Mesodermal cell (in vitro differentiated cells): ENCODE results near the gene SCUBE1.

Source experiments
- H3K27ac ChIP-seq: 2 replicates; pipeline ENCODE4 v1.7.0; 2013; ENCODE audit warnings: mild to moderate bottlenecking, low read depth, low read length, moderate library complexity; ENCODE audit not compliant: severe bottlenecking
- H3K36me3 ChIP-seq: 2 replicates; pipeline ENCODE4 v1.7.1; 2013; ENCODE audit warnings: mild to moderate bottlenecking, low read length, moderate library complexity; ENCODE audit not compliant: control insufficient read depth, insufficient read depth
- H3K4me1 ChIP-seq: one replicate; pipeline ENCODE4 v1.7.1; 2013; ENCODE audit warnings: mild to moderate bottlenecking, low read length; ENCODE audit not compliant: insufficient read depth, control insufficient read depth, poor library complexity, severe bottlenecking
- H3K4me3 ChIP-seq: 2 replicates; pipeline ENCODE4 v1.7.0; 2013; ENCODE audit warnings: low read length, control low read depth, mild to moderate bottlenecking; ENCODE audit not compliant: insufficient read depth, poor library complexity, severe bottlenecking; ENCODE audit errors: extremely low read depth
- H3K9me3 ChIP-seq: 2 replicates; pipeline ENCODE4 v1.7.1; 2013; ENCODE audit warnings: mild to moderate bottlenecking, low read length, moderate library complexity; ENCODE audit not compliant: control insufficient read depth
- WGBS, 2 experiments: methylation state at CpG; one replicate each; pipeline ENCODE4 v1.1.5; 2013; ENCODE audit warnings: missing lambda C conversion rate in 2 of 2; ENCODE audit not compliant: insufficient coverage in 2 of 2; 5-methylcytosine and 5-hydroxymethylcytosine counted together

The SCUBE1 gene

DNA sequence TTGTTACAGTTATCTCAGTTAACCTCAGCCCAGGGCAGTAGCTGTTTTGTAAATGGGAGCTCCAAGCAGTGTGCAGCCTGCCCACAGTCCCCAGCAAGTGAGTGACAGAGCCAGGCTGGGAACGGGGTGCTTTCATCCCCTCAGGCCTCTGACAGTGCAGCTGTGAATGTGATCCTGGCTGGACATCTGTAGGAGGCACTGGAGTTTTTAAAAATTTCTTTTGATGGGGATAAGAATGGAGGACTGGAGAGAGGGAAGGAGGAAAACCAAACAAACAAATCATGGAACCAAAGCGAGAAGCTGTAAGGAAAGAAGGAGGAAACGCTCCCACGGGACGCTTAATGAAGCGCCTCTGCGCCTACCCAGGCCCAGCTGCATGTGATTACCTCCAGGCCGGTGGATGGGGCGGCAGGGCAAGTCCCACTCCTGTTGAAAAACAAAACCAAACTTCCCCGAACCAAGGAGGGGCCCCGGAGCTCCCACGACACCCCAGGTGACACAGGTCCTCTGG lies 40.6 kb downstream of the SCUBE1 start:
- H3K27ac ChIP-seq, result no peak overlapping the region
- 86 to 95% methylated on average over 6 to 12 of the region's 12 CpGs for WGBS, 2 experiments
- no peaks in the 10 kb centered on the region for H3K9me3 ChIP-seq
- peaks cover 2% of the 10 kb centered on the region for H3K4me1 ChIP-seq
- no peak overlapping the region for H3K4me3 ChIP-seq
- no peaks in the 10 kb centered on the region for H3K36me3 ChIP-seq

DNA sequence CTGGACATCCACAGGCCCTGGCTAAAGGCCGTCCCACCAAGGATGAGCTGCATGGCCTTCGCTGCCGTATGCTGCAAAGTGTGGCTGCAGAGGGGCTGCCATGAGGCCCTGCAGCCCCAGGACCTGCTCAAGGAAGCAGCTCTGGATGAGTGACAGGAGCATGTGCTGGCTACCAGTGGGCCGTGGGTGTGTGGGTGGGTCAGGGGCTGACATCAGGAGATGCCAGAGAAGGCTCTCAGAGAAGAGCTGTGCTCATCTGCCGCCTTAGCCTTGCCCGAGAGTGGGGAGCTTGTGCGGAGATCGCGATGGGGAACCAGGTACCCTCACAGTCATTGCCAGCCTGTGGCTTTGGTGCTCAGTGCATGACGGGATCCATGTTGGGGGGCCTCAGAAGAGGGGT lies 41.3 kb downstream of the SCUBE1 start:
- Histone ChIP-seq H3K4me3 (no peak overlapping the region), H3K36me3 (no peaks in the 10 kb centered on the region), H3K4me1 (peaks cover 2% of the 10 kb centered on the region), H3K27ac (no peak overlapping the region), H3K9me3 (no peaks in the 10 kb centered on the region)
- 90 to 93% methylated on average over 9 to 10 of the region's 10 CpGs for WGBS, 2 experiments

DNA sequence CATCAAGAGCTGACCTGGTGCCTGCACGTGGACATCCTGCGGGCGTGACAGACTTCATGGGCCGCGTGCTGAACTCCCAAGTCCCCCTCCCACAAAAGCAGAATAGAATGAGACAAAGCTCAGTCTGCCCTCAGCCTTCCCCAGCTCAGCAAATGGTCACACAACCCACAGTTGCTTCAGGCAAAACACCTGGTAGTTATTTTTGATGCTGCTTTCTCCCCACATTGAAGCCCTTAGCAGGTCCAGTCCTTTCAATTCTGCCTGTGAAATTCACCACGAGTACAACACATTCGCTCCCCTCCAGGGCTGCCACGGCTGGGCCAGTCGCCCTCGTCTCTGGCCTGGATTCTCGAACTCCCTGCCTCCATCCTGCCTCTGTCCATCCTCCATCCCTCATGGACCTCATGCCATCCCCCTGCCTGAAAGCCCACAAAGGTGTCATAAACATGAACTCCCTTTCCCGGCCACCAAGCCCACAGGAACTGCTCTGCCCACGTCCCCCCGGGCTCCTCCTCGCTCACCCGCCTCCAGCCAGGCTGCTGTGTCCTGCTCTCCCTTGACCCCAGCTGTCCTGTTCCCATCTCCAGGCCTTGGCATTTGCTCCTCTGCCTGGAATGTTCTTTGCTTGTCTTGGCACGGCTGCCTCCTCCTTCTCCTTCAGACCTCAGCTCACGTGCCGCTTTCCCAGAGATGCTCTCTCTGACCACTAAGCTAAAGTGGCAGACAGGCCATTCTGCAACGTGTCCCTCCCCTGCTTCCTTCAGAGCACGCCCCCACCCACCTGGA lies 42.1 kb downstream of the SCUBE1 start:
- WGBS, 2 experiments, result 88 to 89% methylated on average over 17 to 21 of the region's 21 CpGs
- H3K4me1 ChIP-seq, result peaks cover 2% of the 10 kb centered on the region
- H3K9me3 ChIP-seq, result no peaks in the 10 kb centered on the region
- H3K27ac ChIP-seq, result no peak overlapping the region
- no peaks in the 10 kb centered on the region for H3K36me3 ChIP-seq
- H3K4me3 ChIP-seq, result no peak overlapping the region

DNA sequence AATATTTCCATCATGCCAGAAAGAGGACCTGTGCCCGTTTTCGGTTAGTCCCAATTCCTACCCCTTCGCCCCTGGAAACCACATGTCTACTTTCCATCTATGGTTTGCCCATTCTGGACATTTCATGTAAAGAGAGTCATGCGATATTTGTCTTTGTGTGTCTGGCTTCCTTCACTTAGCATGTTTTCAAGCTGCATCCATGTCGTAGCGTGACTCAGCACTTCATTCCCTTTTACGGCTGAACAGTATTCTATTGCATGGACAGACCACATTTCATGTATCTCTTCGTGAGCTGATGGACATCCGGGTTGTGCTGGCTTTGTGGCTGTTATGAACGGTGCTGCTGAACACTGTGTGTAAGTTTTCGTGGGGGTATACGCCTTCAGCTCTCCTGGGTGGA lies 43.4 kb downstream of the SCUBE1 start:
- H3K36me3 ChIP-seq, result no peaks in the 10 kb centered on the region
- no peak overlapping the region for H3K27ac ChIP-seq
- H3K4me3 ChIP-seq, result no peak overlapping the region
- 94 to 96% methylated on average over 12 of the region's 12 CpGs for WGBS, 2 experiments
- H3K4me1 ChIP-seq, result peaks cover 11% of the 10 kb centered on the region
- no peaks in the 10 kb centered on the region for H3K9me3 ChIP-seq

DNA sequence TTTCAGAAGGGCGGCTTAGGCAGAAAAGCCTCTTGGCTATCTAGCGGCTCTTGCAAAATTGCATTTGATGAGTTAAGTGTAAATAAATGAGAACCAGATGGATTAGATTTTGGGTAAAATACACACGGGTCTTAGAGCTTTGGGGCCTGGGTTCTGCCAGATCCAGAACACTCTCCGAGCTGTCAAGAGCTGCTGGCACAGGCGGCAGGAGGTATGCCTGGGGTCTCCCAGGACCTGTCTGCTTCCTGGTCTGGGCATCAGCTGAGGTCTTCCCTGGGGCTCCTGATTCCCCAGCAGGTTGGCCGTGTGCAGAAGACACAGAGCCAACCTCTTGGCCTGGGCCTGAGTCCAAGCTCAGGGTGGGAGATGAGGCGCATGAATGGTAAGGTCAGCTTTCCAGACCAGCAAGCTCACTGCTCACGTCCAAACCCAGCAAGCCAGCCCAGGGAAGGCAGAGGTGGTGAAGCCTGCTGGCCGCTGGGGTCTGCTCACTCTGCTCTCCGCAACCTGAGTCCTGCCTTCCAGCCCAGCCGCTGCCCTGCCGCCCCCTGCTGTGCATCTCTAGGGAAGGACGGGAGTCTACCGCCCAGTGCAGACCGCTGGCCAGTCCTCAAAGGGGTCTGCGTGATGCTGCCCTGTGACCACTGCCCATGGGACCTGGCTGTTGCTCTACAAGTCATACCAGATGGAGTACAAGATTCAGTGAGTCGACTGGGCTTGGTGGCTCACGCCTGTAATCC lies 44.9 kb downstream of the SCUBE1 start:
- Histone ChIP-seq H3K4me1 (peaks cover 26% of the 10 kb centered on the region), H3K27ac (no peak overlapping the region), H3K4me3 (no peak overlapping the region), H3K36me3 (no peaks in the 10 kb centered on the region), H3K9me3 (no peaks in the 10 kb centered on the region)
- WGBS, 2 experiments, result 93 to 98% methylated on average over 16 to 17 of the region's 18 CpGs

DNA sequence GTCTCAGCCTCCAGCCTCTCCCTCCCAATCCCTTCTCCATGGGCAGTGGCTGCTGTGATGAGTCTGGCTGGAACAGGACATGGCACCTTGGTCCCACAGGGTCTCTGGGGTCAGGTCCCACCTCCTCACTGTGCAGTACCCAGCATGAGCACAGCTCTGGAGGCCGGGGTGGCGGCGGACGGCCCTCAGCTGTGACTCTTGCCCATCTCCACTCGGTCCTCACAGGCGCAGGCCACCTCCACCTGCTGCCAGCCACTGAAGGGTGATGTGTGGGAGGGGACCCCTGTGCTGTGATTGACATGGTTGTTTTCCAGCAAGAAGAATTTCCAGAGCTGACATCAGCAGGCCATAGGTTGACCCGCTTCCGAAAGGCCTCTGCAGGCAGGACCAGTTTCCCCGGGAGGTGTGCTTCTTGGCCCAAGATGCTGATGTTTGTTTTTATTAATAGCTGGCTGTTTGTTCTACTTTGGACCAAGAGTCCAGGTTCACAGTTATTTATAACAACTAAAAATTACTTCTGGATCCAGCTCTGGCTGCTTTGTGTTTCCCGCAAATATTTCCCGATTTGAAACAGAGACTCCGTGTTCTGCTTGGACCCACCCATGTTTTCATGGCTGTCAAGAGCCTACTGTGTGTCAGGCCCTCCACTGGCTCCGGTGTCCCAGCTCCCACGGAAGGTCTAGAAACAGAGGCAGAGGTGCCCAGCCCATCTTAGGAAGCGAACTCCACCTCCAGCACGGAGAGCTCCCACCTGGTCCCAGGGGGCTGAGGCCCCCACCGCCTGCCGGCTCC lies 45.7 kb downstream of the SCUBE1 start:
- Histone ChIP-seq H3K4me1 (peaks cover 24% of the 10 kb centered on the region), H3K27ac (no peak overlapping the region)

DNA sequence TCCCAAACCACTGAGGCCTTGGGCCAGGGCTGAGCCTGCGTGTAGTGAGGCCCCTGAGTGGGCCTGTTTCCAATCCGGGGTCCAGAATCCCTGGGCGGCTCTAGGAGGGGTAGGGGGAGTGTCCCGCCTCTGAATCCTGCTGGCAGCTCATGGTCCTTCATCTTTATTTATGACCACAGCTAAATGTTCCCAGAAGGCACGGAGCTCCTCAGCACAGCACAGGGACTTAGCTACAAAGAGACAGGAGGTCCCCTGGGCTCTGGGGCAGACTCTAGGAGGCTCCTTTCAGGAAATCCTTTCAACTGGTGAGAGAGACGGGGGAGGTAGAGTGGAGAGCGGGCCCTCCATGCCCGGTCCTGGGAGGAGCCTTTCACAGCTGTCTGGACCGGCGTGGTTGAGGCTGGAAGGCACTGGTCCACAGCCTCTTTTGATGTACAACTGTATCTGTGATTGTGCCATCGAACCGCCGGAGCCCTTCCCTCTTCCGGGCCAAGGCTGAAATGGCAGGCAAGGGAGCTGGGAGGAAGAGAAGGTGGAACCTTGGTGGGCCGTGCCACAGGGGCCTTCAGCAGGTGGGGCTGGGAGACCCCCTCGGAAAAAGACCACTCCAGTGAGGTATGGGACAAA lies 46.8 kb downstream of the SCUBE1 start:
- Histone ChIP-seq H3K4me3 (no peak overlapping the region), H3K9me3 (no peaks in the 10 kb centered on the region), H3K36me3 (no peaks in the 10 kb centered on the region), H3K27ac (no peak overlapping the region), H3K4me1 (peaks cover 24% of the 10 kb centered on the region)
- whole genome bisulfite sequencing, 2 experiments, result 85 to 86% methylated on average over 12 of the region's 16 CpGs

More for the DNA sequence above, 45.7 kb downstream of the SCUBE1 start:
- no peaks in the 10 kb centered on the region for H3K9me3 ChIP-seq
- WGBS, 2 experiments, result 93 to 96% methylated on average over 10 to 17 of the region's 18 CpGs
- H3K4me3 ChIP-seq, result no peak overlapping the region
- H3K36me3 ChIP-seq, result no peaks in the 10 kb centered on the region

DNA sequence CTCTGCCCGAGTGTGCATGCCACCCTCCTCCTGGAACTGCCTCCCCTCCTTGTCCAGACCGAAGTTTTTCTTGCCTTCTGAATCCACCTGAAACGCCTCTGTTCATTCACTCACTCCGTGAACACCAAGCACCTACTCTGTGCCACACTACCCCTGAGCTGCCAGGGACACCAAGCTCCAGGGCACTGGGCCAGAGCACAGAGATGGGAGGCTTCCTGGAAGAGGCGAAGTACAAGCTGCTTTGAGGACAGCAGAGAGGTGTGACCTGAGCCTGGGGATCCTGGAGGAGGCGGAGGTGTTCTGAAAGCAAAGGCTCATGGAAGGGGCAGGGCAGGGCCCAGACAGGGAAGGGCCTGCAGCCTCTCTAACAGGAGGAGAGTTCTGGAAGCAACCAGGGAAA lies 47.5 kb downstream of the SCUBE1 start:
- Histone ChIP-seq H3K9me3 (no peaks in the 10 kb centered on the region), H3K27ac (no peak overlapping the region), H3K4me1 (peaks cover 24% of the 10 kb centered on the region), H3K36me3 (no peaks in the 10 kb centered on the region), H3K4me3 (no peak overlapping the region)
- 96 to 100% methylated on average over 4 to 5 of the region's 6 CpGs for WGBS, 2 experiments

DNA sequence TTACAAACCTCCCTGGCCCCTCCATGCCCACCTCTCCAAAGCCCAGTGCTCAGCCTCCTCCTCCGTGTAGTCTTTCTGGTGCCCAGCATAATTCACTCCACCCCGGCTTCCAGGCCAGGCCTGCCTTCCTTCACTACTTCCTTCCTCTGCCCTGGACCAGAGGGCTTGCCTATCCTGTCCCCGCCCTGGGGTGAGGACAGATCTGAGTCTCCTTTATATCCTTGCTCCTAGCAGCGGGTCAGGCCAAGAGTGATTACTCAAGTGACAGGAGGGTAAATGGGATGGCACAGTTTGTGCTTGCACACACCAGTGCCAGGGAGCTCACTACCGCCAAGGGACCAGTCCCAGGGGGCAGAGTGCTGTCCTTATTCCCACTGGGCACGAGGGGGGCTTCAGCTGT lies 48.0 kb downstream of the SCUBE1 start:
- H3K36me3 ChIP-seq, result no peaks in the 10 kb centered on the region
- no peak overlapping the region for H3K27ac ChIP-seq
- 97 to 99% methylated on average over 5 to 6 of the region's 6 CpGs for WGBS, 2 experiments
- H3K4me1 ChIP-seq, result peaks cover 24% of the 10 kb centered on the region
- no peaks in the 10 kb centered on the region for H3K9me3 ChIP-seq
- H3K4me3 ChIP-seq, result no peak overlapping the region
